GM12878 (cell line): ENCODE results near the gene POLR2I. TPM values are rescaled to one million over a fixed set of nuclear protein-coding genes. Genes with fewer than 3 reads are reported as not detected.
"Not testable (repeated sequence)": the region's sequence is repeated elsewhere in the genome, so short reads cannot be mapped to it uniquely, and the experiment has no call there.

Source experiments
- ATAC-seq: fragments of 200-7000 bp; cut with Tn5 transposase; 3 replicates; pipeline ENCODE4 v1.9.1; 2020; ENCODE audit warnings: mild to moderate bottlenecking, moderate library complexity
- BruUV-seq: library from RNA; stranded (reverse); fragments of 400-500 nt; replicated peaks from 2 replicates; lab custom pipeline; 2021; lab: Mats Ljungman, UMichigan
- CTCF ChIA-PET: fragments of 300-600 bp; sonication (Branson Sonifier 250); formaldehyde crosslinking; extraction: SDS; loops from one replicate; lab custom pipeline; 2021; ENCODE audit warnings: inconsistent platforms; lab: Yijun Ruan, JAX
- POLR2A ChIA-PET: fragments of 350-600 bp; formaldehyde crosslinking; extraction: SDS; loops from one replicate; lab custom pipeline; 2021; ENCODE audit warnings: inconsistent platforms; lab: Charles Lee
- RAD21 ChIA-PET: fragments of 300-600 bp; sonication (Branson Sonifier 250); formaldehyde crosslinking; loops from one replicate; lab custom pipeline; 2023; ENCODE audit warnings: antibody characterized with exemption; ENCODE audit not compliant: unreplicated experiment; lab: Charles Lee
- SMC1A ChIA-PET: fragments of 300-600 bp; sonication (Branson Sonifier 250); formaldehyde crosslinking; loops from one replicate; lab custom pipeline; 2023; ENCODE audit not compliant: unreplicated experiment, uncharacterized antibody; lab: Charles Lee
- DNase-seq: peaks from one replicate; pipeline ENCODE4 v3.0.0-alpha.2; 2011; ENCODE audit warnings: low read depth, low spot score
- FAIRE-seq: peaks from 3 replicates; lab custom pipeline; 2011; peaks lifted over from hg19 to GRCh38; lab: Jason Lieb, UNC
- H2AFZ ChIP-seq: 2 replicates; pipeline ENCODE4 v1.6.0; 2011; ENCODE audit warnings: low read depth, low read length, control low read depth; ENCODE audit not compliant: control insufficient read depth
- H3K27ac ChIP-seq: 2 replicates; pipeline ENCODE4 v1.5.1; 2011; ENCODE audit warnings: control low read depth; ENCODE audit not compliant: control insufficient read depth, insufficient read depth
- H3K27me3 ChIP-seq, 2 experiments: replicated peaks in 1 of 2; 2 replicates each; pipeline versions ENCODE4 v1.6.0 to v1.6.1; 2011; ENCODE audit warnings: low read length in 1 of 2; ENCODE audit not compliant: control insufficient read depth in 2 of 2, insufficient read depth in 2 of 2
- H3K36me3 ChIP-seq, 2 experiments: 2 replicates each; pipeline ENCODE4 v1.5.1; 2011; ENCODE audit warnings: low read length in 1 of 2; ENCODE audit not compliant: control insufficient read depth in 2 of 2, insufficient read depth in 2 of 2
- H3K4me1 ChIP-seq: 2 replicates; pipeline ENCODE4 v1.6.1; 2011; ENCODE audit warnings: mild to moderate bottlenecking, low read length, moderate library complexity, mixed read lengths; ENCODE audit not compliant: control insufficient read depth, insufficient read depth
- H3K4me2 ChIP-seq: 2 replicates; pipeline ENCODE4 v1.6.0; 2011; ENCODE audit warnings: control low read depth; ENCODE audit not compliant: control insufficient read depth, insufficient read depth
- H3K4me3 ChIP-seq: fragments of 200-600 bp; sonication (generic); 2 replicates; pipeline ENCODE4 v1.5.1; 2016
- H3K79me2 ChIP-seq: 2 replicates; pipeline ENCODE4 v1.6.0; 2011; ENCODE audit warnings: low read length; ENCODE audit not compliant: control insufficient read depth, insufficient read depth
- H3K9ac ChIP-seq: 2 replicates; pipeline ENCODE4 v1.8.0; 2011; ENCODE audit warnings: low read length, control low read depth, mixed read lengths; ENCODE audit not compliant: control insufficient read depth, insufficient read depth
- H3K9me3 ChIP-seq: replicated peaks from 3 replicates; pipeline ENCODE4 v1.5.1; 2011; ENCODE audit warnings: mild to moderate bottlenecking, low read length; ENCODE audit not compliant: control insufficient read depth, insufficient read depth
- H4K20me1 ChIP-seq: 2 replicates; pipeline ENCODE4 v1.6.0; 2011; ENCODE audit not compliant: control insufficient read depth, insufficient read depth
- WGBS: methylation state at CpG from one replicate; pipeline ENCODE4 v1.1.6; 2016; ENCODE audit warnings: low lambda C conversion rate; ENCODE audit not compliant: insufficient replicate concordance, insufficient coverage; ENCODE audit errors: missing lambda C conversion rate; 5-methylcytosine and 5-hydroxymethylcytosine counted together
- in situ Hi-C: fragments of 300-500 bp; cut with MboI; formaldehyde crosslinking; loops from 9 replicates; pipeline ENCODE4 v1.14.3; 2018; ENCODE audit warnings: mixed read lengths
- intact Hi-C: fragments of 100-400 bp; cut with micrococcal nuclease; formaldehyde crosslinking; loops from one replicate; pipeline ENCODE4 v1.14.2; 2022; ENCODE audit not compliant: unreplicated experiment
- polyA plus RNA-seq, 11 experiments: library from polyadenylated mRNA; depleted of rRNA in 4 of 11; unstranded in 6 of 11; stranded (reverse) in 5 of 11; fragments of >200 nt; fragmentation: Nextera tagmentation in 4 of 11; fragmentation: Illumina TruSeq in 1 of 11; extraction: Ambion mirVana in 4 of 11; extraction: Trizol in 1 of 11; gene quantifications; 1 replicate in 1 of 11; 2 replicates in 10 of 11; pipeline versions ENCODE4 v1.2.1 to v1.2.3, GENCODE V29; 2011 to 2016; ENCODE audit warnings: inconsistent platforms in 2 of 11, missing spikeins in 2 of 11, low read depth in 1 of 11
- total RNA-seq, 4 experiments: library from RNA; depleted of rRNA in 3 of 4; stranded (reverse); fragments of >200 nt in 3 of 4; fragmentation: Illumina TruSeq in 1 of 4; extraction: Trizol in 1 of 4; gene quantifications; 2 replicates each; pipeline versions ENCODE4 v1.2.1 to v1.2.3, GENCODE V29; 2013 to 2021

Gene POLR2I
- total and polyA plus RNA-seq, 10 of the 15 experiments (the other 5 are each of a cell fraction or from before 2014, with no cell fraction given): 30.9 to 272 (median 202) TPM

DNA sequence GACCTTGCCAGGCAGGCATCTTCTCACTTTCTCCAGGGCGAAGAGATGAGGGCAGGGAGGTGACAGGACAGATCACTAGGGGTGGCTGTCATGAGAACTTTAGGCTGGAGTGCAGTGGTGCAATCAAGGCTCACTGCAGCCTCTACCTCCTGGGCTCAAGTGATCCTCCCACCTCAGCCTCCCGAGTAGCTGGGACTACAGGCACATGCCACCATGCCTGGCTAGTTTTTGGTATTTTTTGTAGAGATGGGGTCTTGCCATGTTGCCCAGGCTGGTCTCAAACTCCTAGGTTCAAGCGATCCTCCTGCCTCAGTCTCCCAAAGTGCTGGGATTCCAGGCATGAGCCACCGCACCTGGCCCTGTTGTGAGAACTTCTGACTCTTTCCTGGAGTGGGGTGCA, 20.2 kb upstream of the POLR2I start:
- intact Hi-C loops, H3K9ac ChIP-seq, H3K9me3 ChIP-seq, RAD21 ChIA-PET, ATAC-seq, H3K36me3 ChIP-seq, POLR2A ChIA-PET, DNase-seq, H3K79me2 ChIP-seq, H4K20me1 ChIP-seq, H3K4me1 ChIP-seq, H2AFZ ChIP-seq, SMC1A ChIA-PET, H3K4me2 ChIP-seq, H3K4me3 ChIP-seq, BruUV-seq, H3K27ac ChIP-seq, FAIRE-seq, H3K27me3 ChIP-seq: not testable (repeated sequence)
- CTCF ChIA-PET: interaction anchor here (1.3 to 6.3 kb wide), 2 partner anchors 7 to 9 kb away, joined by 4 to 37 read pairs; no protein-coding TSS in a partner anchor
- WGBS: 69% methylated on average over 4 of the region's 4 CpGs
- in situ Hi-C loops: loop anchor here (10.0 kb wide), 1 partner anchor 1460 kb away; the partner anchor contains the start of genes ZNF540 and ZNF571

DNA sequence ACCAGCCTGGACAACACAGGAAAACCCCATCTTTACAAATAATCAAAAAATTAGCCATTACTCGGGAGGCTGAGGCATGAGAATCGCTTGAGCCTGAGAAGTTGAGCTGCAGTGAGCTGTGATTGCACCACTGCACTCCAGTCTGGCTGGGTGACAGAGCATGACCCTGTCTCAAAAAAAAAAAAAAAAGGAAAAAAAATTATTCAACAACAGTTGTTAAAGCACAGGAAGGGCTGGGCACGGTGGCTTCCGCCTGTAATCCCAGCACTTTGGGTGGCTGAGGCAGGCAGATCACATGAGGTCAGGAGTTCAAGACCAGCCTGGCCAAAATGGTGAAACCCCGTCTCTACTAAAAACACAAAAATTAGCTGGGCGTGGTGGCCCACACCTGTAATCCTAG, 16.5 kb upstream of the POLR2I start:
- H3K4me2 ChIP-seq, BruUV-seq, DNase-seq, H3K27ac ChIP-seq, H3K4me1 ChIP-seq, H3K36me3 ChIP-seq, ATAC-seq, H3K27me3 ChIP-seq, H3K79me2 ChIP-seq, H4K20me1 ChIP-seq, H3K9ac ChIP-seq, POLR2A ChIA-PET, intact Hi-C loops, FAIRE-seq, H3K4me3 ChIP-seq, H3K9me3 ChIP-seq, H2AFZ ChIP-seq: not testable (repeated sequence)
- 15% methylated on average over 6 of the region's 6 CpGs for WGBS
- ChIA-PET CTCF (interaction anchor here (0.8 to 1.1 kb wide), 2 partner anchors 37 to 38 kb away, joined by 3 read pairs; no protein-coding TSS in a partner anchor), SMC1A (interaction anchor here (0.8 to 5.9 kb wide), 3 partner anchors 12 to 38 kb away, joined by 3 to 38 read pairs (median 3); partner anchors contain the start of gene COX7A1), RAD21 (interaction anchor here (0.9 to 6.9 kb wide), 2 partner anchors 37 to 83 kb away, joined by 3 to 69 read pairs; partner anchors contain the start of gene ZNF565)
- in situ Hi-C loops: loop anchor here (10.0 kb wide), 1 partner anchor 1464 kb away; the partner anchor contains the start of genes ZNF540 and ZNF571
